B cell (primary cell): ENCODE data around the gene ZNF627.

Experiments used
- CTCF ChIP-seq: fragments of 200-600 bp; IDR thresholded peaks from one replicate; pipeline ENCODE4 v1.8.0; 2022; ENCODE audit warnings: antibody characterized with exemption, mild to moderate bottlenecking
- EZH2 ChIP-seq: IDR thresholded peaks from 2 replicates; pipeline ENCODE4 v1.6.1; 2012; ENCODE audit warnings: borderline replicate concordance, low read depth, mild to moderate bottlenecking, moderate library complexity, low read length; ENCODE audit not compliant: insufficient read depth, poor library complexity, severe bottlenecking

DNA sequence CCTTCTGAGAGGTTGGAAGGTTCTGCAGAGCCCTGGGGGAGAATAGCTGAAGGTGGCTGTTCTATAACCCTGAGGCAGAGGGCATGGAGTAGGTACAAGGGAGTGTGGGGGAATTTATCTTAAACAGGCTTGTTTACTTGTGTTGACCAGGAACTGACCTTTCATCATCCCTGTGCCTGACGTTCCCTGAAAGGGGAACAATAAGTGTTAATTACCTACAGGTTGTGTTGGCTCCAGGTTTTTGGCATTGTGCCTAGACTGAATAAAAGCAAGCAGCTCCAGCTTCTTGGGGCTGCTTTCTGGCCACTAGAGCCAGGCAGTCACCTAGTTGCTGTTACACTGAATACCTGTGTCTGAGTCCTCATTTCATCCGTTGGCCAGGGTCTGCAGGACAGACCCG lies 60.0 kb downstream of the ZNF627 start:
- TF ChIP-seq CTCF (no peak), EZH2 (no peak)
